Measurements from ENCODE around the gene GPR152.

Gene GPR152

DNA sequence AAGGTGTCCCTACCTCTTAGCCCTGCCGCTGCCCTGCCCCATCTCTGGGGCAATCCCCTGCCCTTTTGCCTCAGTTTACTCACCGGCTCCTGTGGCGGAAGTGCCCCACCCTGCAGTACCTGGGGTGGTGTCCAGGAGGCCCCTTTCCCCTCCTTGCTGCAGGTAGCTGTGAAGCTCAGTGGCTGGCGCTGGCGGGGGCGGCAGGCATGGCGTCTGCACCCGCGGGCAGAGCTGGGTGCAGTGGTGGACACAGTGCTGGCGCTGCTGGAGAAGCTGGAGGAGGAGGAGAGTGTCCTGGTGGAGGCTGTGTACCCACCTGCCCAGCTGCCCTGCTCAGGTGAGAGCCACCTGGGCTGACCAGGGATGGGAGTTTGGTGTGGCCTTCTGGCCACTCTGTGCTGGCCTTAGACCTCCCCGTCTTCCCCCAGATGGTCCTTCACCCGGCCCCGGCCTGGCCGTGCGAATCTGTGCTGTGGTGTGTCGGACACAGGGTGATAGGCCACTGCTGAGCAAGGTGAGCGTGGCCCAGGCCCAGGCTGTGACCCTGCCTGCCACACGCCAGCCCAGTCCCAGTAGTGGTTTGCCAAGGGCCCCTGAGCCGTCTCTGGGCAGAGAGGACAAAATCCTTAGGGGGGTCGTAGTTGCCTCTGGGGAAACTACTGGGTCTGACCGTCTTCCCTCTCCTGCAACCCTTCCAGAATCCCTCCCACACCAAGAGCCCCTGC, 33.0 kb downstream of the GPR152 start:
- H3K27me3 ChIP-seq (ENCODE audit: insufficient read depth, low read length), result peaks cover 3% of the 10 kb centered on the region; the same call in 1 of the 2 replicates
- no peaks in the 10 kb centered on the region for H3F3A ChIP-seq (ENCODE audit: insufficient read depth, low read length)
- no peaks in the 10 kb centered on the region for H4K20me1 ChIP-seq (ENCODE audit: insufficient read depth, low read length)
- TF ChIP-seq CTCF (IDR thresholded peaks at IDR 0.05; ENCODE audit: low read length), result 0 out of 2 replicates have a peak, but pooled peaks have one; percentile 19
- TF ChIP-seq EZH2 (IDR thresholded peaks at IDR 0.05; ENCODE audit: borderline replicate concordance, low read length), result no peak
- peaks cover 52% of the 10 kb centered on the region for H3K4me1 ChIP-seq (ENCODE audit: insufficient read depth, low read length, severe bottlenecking)
- no peak overlapping the region; the same call in 1 of the 2 replicates for H3K9ac ChIP-seq (ENCODE audit: low read length)
- H2AFZ ChIP-seq (ENCODE audit: low read length), result no peak overlapping the region
- H3K79me2 ChIP-seq (ENCODE audit: insufficient read depth, low read length), result no peaks in the 10 kb centered on the region
- no peaks in the 10 kb centered on the region for H3K36me3 ChIP-seq (ENCODE audit: insufficient read depth, low read length)
- peak overlapping the region; percentile 26 for H3K27ac ChIP-seq (ENCODE audit: low read depth, low read length, poor library complexity, severe bottlenecking)
- peak overlapping the region; percentile 10 for H3K4me3 ChIP-seq (ENCODE audit: low read depth, low read length, poor library complexity, severe bottlenecking)
- peak overlapping the region; percentile 46; the same call in 1 of the 2 replicates for H3K4me2 ChIP-seq (ENCODE audit: low read length)
- H3K9me3 ChIP-seq (ENCODE audit: low read length), result no peaks in the 10 kb centered on the region
- H3K9me2 ChIP-seq (ENCODE audit: low read depth, low read length), result no peaks in the 10 kb centered on the region

DNA sequence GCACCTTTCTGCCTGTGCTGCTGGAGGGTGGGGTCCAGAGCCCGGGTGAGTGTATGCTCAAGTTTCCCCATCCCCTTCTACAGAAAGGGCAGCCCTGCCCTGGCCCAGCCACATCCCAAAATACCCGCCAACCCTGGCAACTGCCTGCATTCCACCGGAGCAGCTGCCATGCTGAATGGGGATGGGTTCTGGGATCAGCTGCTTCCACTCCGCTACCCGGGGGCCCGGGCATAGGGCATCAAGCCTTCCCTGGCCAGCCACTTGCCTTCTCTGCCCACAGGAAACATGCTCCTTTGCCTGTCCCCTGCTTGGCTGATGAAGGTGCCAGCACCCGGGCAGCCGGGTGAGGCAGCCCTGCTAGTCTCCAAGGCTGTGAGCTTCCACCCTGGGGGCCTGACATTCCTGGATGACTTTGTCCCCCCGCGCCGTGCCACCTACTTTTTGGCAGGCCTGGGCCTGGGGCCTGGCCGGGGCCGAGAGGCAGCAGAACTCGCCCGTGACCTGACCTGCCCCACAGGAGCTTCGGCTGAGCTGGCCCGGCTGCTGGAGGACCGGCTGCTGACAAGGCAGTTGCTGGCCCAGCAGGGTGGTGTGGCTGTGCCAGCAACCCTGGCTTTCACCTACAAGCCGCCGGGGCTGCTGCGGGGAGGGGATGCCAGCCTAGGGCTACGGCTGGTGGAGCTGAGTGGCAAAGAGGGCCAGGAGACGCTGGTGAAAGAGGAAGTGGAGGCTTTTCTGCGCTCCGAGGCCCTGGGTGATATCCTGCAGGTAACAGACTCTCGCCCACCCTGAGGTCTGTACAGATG, 33.9 kb downstream of the GPR152 start:
- H4K20me1 ChIP-seq (ENCODE audit: insufficient read depth, low read length), result no peaks in the 10 kb centered on the region
- H3K4me1 ChIP-seq (ENCODE audit: insufficient read depth, low read length, severe bottlenecking), result peaks cover 52% of the 10 kb centered on the region
- H3K79me2 ChIP-seq (ENCODE audit: insufficient read depth, low read length), result no peaks in the 10 kb centered on the region
- no peaks in the 10 kb centered on the region for H3K36me3 ChIP-seq (ENCODE audit: insufficient read depth, low read length)
- H3K4me2 ChIP-seq (ENCODE audit: low read length), result peak overlapping the region; percentile 46; the same call in 1 of the 2 replicates
- H3K9ac ChIP-seq (ENCODE audit: low read length), result no peak overlapping the region
- H3K4me3 ChIP-seq (ENCODE audit: low read depth, low read length, poor library complexity, severe bottlenecking), result peak overlapping the region; percentile 10
- TF ChIP-seq EZH2 (IDR thresholded peaks at IDR 0.05; ENCODE audit: borderline replicate concordance, low read length), result no peak
- TF ChIP-seq CTCF (IDR thresholded peaks at IDR 0.05; ENCODE audit: low read length), result no peak
- H3F3A ChIP-seq (ENCODE audit: insufficient read depth, low read length), result no peaks in the 10 kb centered on the region
- peak overlapping the region; percentile 26 for H3K27ac ChIP-seq (ENCODE audit: low read depth, low read length, poor library complexity, severe bottlenecking)
- H3K9me3 ChIP-seq (ENCODE audit: low read length), result no peaks in the 10 kb centered on the region
- H3K9me2 ChIP-seq (ENCODE audit: low read depth, low read length), result no peaks in the 10 kb centered on the region
- peaks cover 3% of the 10 kb centered on the region; the same call in 1 of the 2 replicates for H3K27me3 ChIP-seq (ENCODE audit: insufficient read depth, low read length)
- H2AFZ ChIP-seq (ENCODE audit: low read length), result no peak overlapping the region

DNA sequence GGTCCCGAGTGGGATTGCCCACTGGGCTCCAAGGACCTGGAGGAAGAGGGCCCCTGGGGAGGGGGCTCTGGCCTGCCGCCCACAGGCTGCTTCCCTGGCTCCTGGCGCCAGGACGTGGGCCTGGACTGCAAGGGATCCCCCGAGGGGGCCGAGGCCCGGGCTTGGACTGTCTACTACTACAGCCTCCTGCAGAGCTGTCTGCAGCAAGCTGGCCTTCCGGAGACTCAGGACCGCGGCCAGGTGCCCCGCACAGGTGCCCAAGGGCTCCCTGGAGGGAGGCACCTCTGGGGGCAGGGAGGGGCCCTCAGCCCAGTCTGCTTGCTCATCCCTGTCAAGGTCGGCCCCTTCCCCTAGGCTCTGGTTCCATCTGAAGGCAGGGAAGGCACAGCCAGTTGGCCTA, 35.1 kb downstream of the GPR152 start:
- peaks cover 3% of the 10 kb centered on the region; the same call in 1 of the 2 replicates for H3K27me3 ChIP-seq (ENCODE audit: insufficient read depth, low read length)
- H2AFZ ChIP-seq (ENCODE audit: low read length), result no peak overlapping the region
- no peak overlapping the region for H3K4me3 ChIP-seq (ENCODE audit: low read depth, low read length, poor library complexity, severe bottlenecking)
- peaks cover 53% of the 10 kb centered on the region for H3K4me1 ChIP-seq (ENCODE audit: insufficient read depth, low read length, severe bottlenecking)
- H3K9me3 ChIP-seq (ENCODE audit: low read length), result no peaks in the 10 kb centered on the region
- H3K9ac ChIP-seq (ENCODE audit: low read length), result no peak overlapping the region; the same call in 1 of the 2 replicates
- no peaks in the 10 kb centered on the region for H3F3A ChIP-seq (ENCODE audit: insufficient read depth, low read length)
- H3K79me2 ChIP-seq (ENCODE audit: insufficient read depth, low read length), result no peaks in the 10 kb centered on the region
- no peaks in the 10 kb centered on the region for H3K36me3 ChIP-seq (ENCODE audit: insufficient read depth, low read length)
- no peaks in the 10 kb centered on the region for H4K20me1 ChIP-seq (ENCODE audit: insufficient read depth, low read length)
- peak overlapping the region; percentile 8 for H3K27ac ChIP-seq (ENCODE audit: low read depth, low read length, poor library complexity, severe bottlenecking)
- no peak overlapping the region for H3K4me2 ChIP-seq (ENCODE audit: low read length)
- TF ChIP-seq EZH2 (IDR thresholded peaks at IDR 0.05; ENCODE audit: borderline replicate concordance, low read length) (no peak), CTCF (IDR thresholded peaks at IDR 0.05; ENCODE audit: low read length) (no peak)
- H3K9me2 ChIP-seq (ENCODE audit: low read depth, low read length), result no peaks in the 10 kb centered on the region

Data from OCI-LY1 (cell line).